Measurements from ENCODE around the gene ARSD.
"Not testable (repeated sequence)": the region's sequence is repeated elsewhere in the genome, so short reads cannot be mapped to it uniquely, and the experiment has no call there.

Gene ARSD, protein sequence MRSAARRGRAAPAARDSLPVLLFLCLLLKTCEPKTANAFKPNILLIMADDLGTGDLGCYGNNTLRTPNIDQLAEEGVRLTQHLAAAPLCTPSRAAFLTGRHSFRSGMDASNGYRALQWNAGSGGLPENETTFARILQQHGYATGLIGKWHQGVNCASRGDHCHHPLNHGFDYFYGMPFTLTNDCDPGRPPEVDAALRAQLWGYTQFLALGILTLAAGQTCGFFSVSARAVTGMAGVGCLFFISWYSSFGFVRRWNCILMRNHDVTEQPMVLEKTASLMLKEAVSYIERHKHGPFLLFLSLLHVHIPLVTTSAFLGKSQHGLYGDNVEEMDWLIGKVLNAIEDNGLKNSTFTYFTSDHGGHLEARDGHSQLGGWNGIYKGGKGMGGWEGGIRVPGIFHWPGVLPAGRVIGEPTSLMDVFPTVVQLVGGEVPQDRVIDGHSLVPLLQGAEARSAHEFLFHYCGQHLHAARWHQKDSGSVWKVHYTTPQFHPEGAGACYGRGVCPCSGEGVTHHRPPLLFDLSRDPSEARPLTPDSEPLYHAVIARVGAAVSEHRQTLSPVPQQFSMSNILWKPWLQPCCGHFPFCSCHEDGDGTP

DNA sequence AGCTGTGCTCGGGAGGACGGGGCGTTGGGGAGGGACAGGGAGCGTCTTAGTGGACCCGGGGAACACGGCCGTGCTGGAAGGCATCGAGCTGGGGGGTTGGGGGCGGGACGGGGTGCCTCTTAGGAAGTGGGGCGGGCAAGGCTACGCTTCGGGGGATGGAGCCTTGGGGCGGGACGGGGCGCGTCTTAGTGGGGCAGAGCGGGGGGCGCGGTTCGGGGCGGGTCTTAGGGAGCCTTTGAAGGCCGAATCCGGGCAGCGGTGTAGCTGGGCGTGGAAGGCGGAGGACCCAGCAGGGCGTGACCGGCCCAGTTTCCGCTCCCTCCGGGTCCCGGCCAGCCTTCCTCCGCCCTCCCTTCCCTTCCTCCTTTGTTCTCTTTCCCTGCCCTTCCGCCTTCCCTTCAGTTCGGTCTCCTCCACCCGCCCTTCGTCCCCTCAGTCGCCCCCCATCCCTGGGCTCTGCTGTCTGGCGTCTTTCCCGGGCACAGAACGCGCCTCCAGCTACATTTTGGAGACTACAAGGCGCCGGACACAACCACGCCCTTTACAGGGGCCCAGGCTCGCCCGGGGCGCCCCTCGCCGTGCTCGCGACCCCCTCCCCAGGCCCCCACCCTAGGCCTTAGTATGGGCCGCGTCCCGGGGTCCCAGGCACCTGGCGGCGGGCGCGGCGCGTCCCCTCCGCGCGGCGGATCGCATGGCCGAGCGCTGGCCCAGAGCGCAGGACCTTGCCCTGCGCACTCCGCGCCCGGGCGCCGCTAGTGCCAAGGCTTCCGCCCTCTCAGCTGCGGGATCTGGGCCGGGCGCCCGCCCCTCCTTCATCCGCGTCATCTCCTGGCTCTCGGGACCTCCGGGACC is at the start of gene ARSD:
Gene ARSD, minus strand, starts transcription at position 757 of the 852 bp plus-strand sequence. Its CDS starts 64 bp downstream, at position 693.
- H3K36me3 ChIP-seq (ENCODE audit: control insufficient read depth, insufficient read depth, low read length) = no peaks in the 10 kb centered on the region
- H3K9ac ChIP-seq (ENCODE audit: low read length) = peak within 1 kb of the TSS; percentile 40
- H3K4me1 ChIP-seq (ENCODE audit: control insufficient read depth, insufficient read depth, low read length) = no peaks in the 10 kb centered on the region
- peak within 1 kb of the TSS; percentile 89 for H3K27ac ChIP-seq (ENCODE audit: low read depth, low read length)
- H3K27me3 ChIP-seq (ENCODE audit: control insufficient read depth, insufficient read depth, low read length) = no peaks in the 10 kb centered on the region
- H3K4me3 ChIP-seq (ENCODE audit: low read length) = peak within 1 kb of the TSS; percentile 82

DNA sequence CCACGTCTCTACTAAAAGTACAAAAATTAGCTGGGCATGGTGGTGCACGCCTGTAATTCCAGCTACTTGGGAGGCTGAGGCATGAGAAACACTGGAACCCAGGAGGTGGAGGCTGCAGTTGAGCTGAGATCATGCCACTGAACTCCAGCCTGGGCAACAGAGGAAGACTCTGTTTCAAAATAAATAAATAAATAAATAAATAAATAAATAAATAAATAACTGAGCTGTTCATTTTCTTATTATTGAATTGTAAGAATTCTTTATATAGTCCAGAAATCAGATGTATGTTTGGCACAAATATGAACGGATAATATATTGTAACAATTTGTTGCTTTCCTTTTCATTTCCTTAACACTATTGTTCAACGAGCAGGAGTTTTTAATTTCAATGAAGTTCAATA is 49.5 kb upstream of the ARSD start:
- H3K4me3 ChIP-seq (ENCODE audit: low read length); H3K27ac ChIP-seq (ENCODE audit: low read depth, low read length); H3K9ac ChIP-seq (ENCODE audit: low read length); H3K36me3 ChIP-seq (ENCODE audit: control insufficient read depth, insufficient read depth, low read length); H3K4me1 ChIP-seq (ENCODE audit: control insufficient read depth, insufficient read depth, low read length); H3K27me3 ChIP-seq (ENCODE audit: control insufficient read depth, insufficient read depth, low read length): not testable (repeated sequence)

DNA sequence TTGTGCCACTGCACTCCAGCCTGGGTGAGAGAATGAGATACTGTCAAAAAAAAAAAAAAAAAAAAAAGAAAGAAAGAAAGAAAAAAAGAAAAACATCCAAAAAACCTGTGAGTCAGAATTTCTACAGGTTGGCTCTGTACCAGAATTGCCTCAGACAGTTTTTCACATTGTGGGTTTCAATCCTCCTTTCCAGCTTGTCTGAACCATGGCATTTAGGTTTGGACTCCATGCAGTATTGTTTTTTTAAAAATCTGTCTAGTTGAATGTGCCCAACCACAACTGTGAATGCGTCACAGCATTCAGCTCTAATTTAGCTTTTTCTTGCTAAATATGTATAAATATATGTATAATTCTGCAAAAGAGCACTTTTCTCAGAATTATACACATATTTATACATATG is 45.8 kb upstream of the ARSD start:
- no peak overlapping the region for H3K4me3 ChIP-seq (ENCODE audit: low read length)
- no peak overlapping the region for H3K9ac ChIP-seq (ENCODE audit: low read length)
- H3K27me3 ChIP-seq (ENCODE audit: control insufficient read depth, insufficient read depth, low read length) = no peaks in the 10 kb centered on the region
- H3K4me1 ChIP-seq (ENCODE audit: control insufficient read depth, insufficient read depth, low read length) = no peaks in the 10 kb centered on the region
- H3K36me3 ChIP-seq (ENCODE audit: control insufficient read depth, insufficient read depth, low read length) = no peaks in the 10 kb centered on the region
- H3K27ac ChIP-seq (ENCODE audit: low read depth, low read length) = no peak overlapping the region

DNA sequence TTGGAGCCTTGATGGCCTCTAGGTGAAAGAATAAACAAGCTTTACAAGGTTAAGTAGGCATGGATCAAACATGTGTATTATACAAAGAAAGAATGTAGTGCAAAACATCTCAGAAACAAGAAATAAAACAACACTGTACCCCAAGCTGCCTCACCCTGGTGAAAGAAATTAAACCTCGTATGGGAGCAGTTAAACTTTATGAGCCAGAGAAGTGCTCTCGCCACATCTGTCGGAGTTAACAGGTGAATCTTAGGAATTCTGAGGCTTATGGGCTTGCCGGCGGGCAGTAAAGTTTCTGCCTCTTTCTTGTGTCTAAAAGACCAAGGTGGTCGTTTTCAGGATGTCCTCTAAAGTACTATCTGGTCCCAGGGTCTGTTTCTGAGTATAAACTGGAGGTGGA is 43.3 kb upstream of the ARSD start:
- H3K4me3 ChIP-seq (ENCODE audit: low read length) = no peak overlapping the region
- H3K27me3 ChIP-seq (ENCODE audit: control insufficient read depth, insufficient read depth, low read length) = no peaks in the 10 kb centered on the region
- H3K36me3 ChIP-seq (ENCODE audit: control insufficient read depth, insufficient read depth, low read length) = no peaks in the 10 kb centered on the region
- H3K9ac ChIP-seq (ENCODE audit: low read length) = no peak overlapping the region
- no peaks in the 10 kb centered on the region for H3K4me1 ChIP-seq (ENCODE audit: control insufficient read depth, insufficient read depth, low read length)
- H3K27ac ChIP-seq (ENCODE audit: low read depth, low read length) = no peak overlapping the region

DNA sequence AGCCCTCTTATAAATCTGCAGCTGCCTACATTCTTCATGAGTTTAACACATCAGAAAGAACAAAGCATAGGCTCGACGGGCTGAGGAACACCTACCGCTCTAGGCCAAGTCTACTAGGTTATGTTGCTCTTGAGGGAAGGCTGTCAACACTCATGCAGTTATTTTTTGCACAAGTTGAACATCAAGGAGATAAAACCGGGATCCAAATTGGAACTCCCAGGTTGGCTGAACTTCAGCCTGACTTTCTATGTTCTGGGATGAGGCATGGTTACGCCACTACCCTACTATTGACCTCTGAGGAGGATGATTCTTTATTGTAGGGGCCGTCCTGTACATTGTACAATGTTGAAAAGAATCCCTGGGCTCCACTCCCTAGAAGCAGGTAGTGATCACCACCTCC is 39.9 kb upstream of the ARSD start:
- Histone ChIP-seq H3K4me3 (ENCODE audit: low read length) (no peak overlapping the region), H3K4me1 (ENCODE audit: control insufficient read depth, insufficient read depth, low read length) (no peaks in the 10 kb centered on the region), H3K9ac (ENCODE audit: low read length) (no peak overlapping the region), H3K27me3 (ENCODE audit: control insufficient read depth, insufficient read depth, low read length) (no peaks in the 10 kb centered on the region), H3K27ac (ENCODE audit: low read depth, low read length) (no peak overlapping the region), H3K36me3 (ENCODE audit: control insufficient read depth, insufficient read depth, low read length) (no peaks in the 10 kb centered on the region)

DNA sequence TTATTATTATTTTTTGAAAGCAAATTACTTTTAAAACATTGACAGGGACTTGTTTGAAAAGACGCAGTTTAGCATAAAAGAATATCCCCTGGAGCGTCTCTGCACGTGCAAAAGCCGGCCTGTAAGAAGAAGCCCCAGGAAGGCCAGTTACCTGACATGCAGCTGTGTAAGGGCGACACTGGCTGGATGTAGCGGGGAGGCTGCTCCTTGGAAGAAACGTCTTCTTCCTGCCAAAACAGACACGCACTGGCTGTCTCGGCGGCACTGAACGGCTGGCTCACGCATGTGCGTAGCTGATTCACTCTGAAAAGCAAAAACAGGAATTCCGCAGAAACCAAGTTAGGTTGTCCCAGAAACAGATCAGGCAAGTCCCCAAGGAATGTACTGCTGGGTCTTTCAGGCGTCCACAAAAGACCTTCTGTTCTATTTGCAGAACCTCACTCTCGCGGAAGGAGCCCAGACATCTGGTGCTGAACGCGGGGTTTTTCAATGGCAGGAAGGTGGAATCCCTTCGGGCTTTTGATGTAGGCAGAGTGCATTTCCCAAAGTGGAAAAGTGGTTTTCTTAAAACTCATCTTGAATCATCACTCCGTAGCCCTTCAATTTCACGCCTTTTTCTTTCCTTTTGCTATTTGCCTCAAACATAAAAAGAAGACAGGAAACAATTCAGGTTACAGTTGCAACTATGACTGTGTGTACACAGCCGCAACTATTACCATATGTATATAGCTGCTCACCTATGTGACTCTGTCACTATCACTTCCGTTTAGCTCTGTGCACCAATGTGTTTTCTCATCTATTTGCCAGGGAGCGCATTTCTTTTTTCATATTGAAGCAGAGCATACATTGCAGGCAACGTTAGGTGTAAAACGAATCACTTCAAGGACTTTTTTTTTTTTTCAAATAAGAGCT is 39.1 kb upstream of the ARSD start:
- H3K4me1 ChIP-seq (ENCODE audit: control insufficient read depth, insufficient read depth, low read length) = no peaks in the 10 kb centered on the region
- H3K9ac ChIP-seq (ENCODE audit: low read length) = no peak overlapping the region
- H3K36me3 ChIP-seq (ENCODE audit: control insufficient read depth, insufficient read depth, low read length) = no peaks in the 10 kb centered on the region
- H3K27ac ChIP-seq (ENCODE audit: low read depth, low read length) = no peak overlapping the region
- no peak overlapping the region for H3K4me3 ChIP-seq (ENCODE audit: low read length)
- H3K27me3 ChIP-seq (ENCODE audit: control insufficient read depth, insufficient read depth, low read length) = no peaks in the 10 kb centered on the region

DNA sequence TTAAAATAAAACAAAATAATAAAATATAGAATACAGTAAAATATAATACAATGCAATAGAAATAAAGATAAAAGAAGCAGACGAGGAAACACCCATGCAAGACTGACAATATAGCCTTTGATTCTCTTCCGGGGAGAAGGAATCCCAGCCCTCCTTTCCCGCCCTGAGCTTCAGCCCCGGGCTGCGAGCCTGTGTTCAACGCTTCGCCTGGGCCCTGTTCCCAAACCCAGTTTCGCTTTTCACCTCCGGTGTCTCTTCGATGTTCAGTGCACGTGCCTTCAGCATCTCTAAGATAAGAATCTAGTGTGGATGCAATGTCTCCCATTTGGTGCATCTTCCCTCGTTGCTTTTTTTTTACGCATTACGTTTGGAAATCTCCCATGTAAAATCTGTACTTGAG is 38.4 kb upstream of the ARSD start:
- Histone ChIP-seq H3K4me3 (ENCODE audit: low read length) (peak overlapping the region; percentile 33), H3K27ac (ENCODE audit: low read depth, low read length) (no peak overlapping the region), H3K36me3 (ENCODE audit: control insufficient read depth, insufficient read depth, low read length) (no peaks in the 10 kb centered on the region)

DNA sequence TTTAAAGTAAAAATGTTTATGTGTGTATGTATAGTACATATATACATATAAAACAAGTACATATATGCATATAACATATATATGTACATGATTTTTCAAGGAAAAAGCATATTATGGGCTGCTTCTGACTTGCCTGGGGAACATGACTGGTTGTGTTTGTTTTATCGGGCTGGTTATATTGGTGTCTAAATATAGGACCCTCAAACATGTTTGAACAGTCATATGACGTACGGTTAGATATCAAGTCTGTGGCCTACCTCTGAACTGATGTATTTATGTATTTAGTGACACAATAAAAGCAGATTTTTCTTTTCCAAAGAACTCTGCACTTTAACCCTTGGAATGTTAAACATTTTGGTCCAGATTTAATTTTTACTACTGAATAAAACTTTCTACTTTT is 37.9 kb upstream of the ARSD start:
- Histone ChIP-seq H3K36me3 (ENCODE audit: control insufficient read depth, insufficient read depth, low read length) (no peaks in the 10 kb centered on the region), H3K4me3 (ENCODE audit: low read length) (no peak overlapping the region), H3K27ac (ENCODE audit: low read depth, low read length) (no peak overlapping the region), H3K9ac (ENCODE audit: low read length) (no peak overlapping the region), H3K27me3 (ENCODE audit: control insufficient read depth, insufficient read depth, low read length) (no peaks in the 10 kb centered on the region), H3K4me1 (ENCODE audit: control insufficient read depth, insufficient read depth, low read length) (no peaks in the 10 kb centered on the region)

More for the DNA sequence above, 38.4 kb upstream of the ARSD start:
- H3K4me1 ChIP-seq (ENCODE audit: control insufficient read depth, insufficient read depth, low read length) = no peaks in the 10 kb centered on the region
- no peak overlapping the region for H3K9ac ChIP-seq (ENCODE audit: low read length)
- no peaks in the 10 kb centered on the region for H3K27me3 ChIP-seq (ENCODE audit: control insufficient read depth, insufficient read depth, low read length)

DNA sequence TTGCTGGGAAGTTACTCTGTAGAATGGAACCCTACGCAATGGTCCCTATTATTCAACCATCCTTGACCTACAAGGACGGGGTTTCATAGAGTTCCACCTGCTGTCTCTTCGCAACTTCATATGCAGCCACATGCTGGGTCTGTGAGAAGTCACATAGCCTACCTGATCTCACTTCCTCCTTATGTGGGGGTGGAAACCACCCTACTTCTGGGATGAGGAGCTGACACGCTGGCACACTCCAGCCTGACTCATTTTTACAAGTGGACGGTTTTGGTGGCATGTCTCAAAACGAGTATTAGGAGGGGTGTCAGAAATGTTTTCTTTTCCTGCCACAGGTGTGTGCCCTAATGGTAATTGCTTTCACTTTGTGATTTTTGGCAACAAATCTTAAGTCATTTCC is 36.8 kb upstream of the ARSD start:
- Histone ChIP-seq H3K27me3 (ENCODE audit: control insufficient read depth, insufficient read depth, low read length) (no peaks in the 10 kb centered on the region), H3K4me1 (ENCODE audit: control insufficient read depth, insufficient read depth, low read length) (no peaks in the 10 kb centered on the region), H3K9ac (ENCODE audit: low read length) (no peak overlapping the region), H3K27ac (ENCODE audit: low read depth, low read length) (no peak overlapping the region), H3K36me3 (ENCODE audit: control insufficient read depth, insufficient read depth, low read length) (no peaks in the 10 kb centered on the region), H3K4me3 (ENCODE audit: low read length) (no peak overlapping the region)

DNA sequence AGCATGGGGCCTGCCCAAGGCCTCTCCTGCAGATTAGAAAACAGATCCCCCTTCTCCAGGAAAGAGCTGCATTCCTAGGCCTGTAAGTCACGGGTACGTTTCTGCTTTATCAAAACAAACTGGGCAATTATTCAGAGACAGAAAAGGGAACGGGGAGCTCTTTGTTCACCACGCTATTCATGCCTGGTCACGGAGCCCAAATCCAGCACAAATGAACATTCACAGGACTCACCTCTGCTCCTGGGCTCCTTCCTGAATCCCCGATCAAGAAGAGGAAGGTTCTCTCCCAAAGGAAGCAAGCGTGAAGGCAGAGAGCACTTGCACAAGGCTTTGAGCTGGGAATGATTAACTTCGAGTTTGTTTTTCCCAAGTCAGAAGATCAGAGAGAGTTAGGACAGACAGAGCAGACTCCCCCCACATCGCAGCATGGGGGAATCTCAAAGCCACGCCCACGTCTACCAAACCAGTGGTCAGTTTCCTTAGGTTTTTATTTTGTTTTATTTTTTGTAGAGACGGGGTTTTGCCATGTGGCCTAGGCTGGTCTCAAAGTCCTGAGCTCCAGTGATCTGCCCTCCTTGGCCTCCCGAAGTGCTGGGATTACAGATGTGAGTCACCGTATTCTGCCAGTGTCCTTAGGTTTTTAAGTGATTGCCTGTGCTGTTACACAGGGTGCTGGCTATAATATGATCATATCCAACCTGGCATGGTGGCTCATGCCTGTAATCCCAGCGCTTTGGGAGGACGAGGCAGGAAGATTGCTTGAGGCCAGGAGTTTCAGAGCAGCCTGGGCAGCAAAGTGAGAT is 35.1 kb upstream of the ARSD start:
- H3K36me3 ChIP-seq (ENCODE audit: control insufficient read depth, insufficient read depth, low read length); H3K27me3 ChIP-seq (ENCODE audit: control insufficient read depth, insufficient read depth, low read length); H3K4me3 ChIP-seq (ENCODE audit: low read length); H3K27ac ChIP-seq (ENCODE audit: low read depth, low read length); H3K4me1 ChIP-seq (ENCODE audit: control insufficient read depth, insufficient read depth, low read length); H3K9ac ChIP-seq (ENCODE audit: low read length): not testable (repeated sequence)

DNA sequence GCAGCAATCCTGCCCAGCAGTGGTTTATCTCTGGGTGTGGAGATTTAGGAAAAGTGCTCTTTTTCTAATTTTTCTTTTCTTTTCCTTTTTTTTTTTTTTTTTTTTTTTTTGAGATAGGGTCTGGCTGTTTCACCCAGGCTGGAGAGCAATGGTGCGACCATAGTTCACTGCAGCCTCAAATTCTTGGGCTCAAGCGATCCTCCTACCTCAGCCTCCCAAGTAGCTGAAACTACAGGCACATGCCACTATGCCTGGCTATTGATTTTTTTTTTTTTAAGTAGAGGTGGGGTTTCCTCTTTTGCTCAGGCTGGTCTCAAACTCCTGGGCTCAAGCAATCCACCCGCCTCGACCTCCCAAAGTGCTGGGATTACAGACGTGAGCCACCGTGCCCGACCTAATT is 34.3 kb upstream of the ARSD start:
- H3K27me3 ChIP-seq (ENCODE audit: control insufficient read depth, insufficient read depth, low read length); H3K9ac ChIP-seq (ENCODE audit: low read length); H3K4me1 ChIP-seq (ENCODE audit: control insufficient read depth, insufficient read depth, low read length); H3K4me3 ChIP-seq (ENCODE audit: low read length); H3K27ac ChIP-seq (ENCODE audit: low read depth, low read length); H3K36me3 ChIP-seq (ENCODE audit: control insufficient read depth, insufficient read depth, low read length): not testable (repeated sequence)

Data from rectal smooth muscle tissue (tissue), 1 donor.